A673 (cell line): Measurements from ENCODE around the gene CDH1.

Experiments used
- EZH2 ChIP-seq: fragments of 200-600 bp; sonication (generic); IDR thresholded peaks from 2 replicates; pipeline ENCODE4 v1.6.1; 2017; ENCODE audit warnings: borderline replicate concordance, low read depth, mild to moderate bottlenecking, mixed read lengths, antibody characterized with exemption, low read length; ENCODE audit not compliant: poor library complexity, severe bottlenecking
- TF ChIP-seq, protein P1 (sequence below): fragments of 300-800, 200-600 bp; sonication (generic); conservative IDR thresholded peaks from 2 replicates; pipeline ENCODE4 v1.5.1; 2017; ENCODE audit warnings: low read depth, mild to moderate bottlenecking, antibody characterized with exemption, low read length, moderate library complexity, mixed read lengths

DNA sequence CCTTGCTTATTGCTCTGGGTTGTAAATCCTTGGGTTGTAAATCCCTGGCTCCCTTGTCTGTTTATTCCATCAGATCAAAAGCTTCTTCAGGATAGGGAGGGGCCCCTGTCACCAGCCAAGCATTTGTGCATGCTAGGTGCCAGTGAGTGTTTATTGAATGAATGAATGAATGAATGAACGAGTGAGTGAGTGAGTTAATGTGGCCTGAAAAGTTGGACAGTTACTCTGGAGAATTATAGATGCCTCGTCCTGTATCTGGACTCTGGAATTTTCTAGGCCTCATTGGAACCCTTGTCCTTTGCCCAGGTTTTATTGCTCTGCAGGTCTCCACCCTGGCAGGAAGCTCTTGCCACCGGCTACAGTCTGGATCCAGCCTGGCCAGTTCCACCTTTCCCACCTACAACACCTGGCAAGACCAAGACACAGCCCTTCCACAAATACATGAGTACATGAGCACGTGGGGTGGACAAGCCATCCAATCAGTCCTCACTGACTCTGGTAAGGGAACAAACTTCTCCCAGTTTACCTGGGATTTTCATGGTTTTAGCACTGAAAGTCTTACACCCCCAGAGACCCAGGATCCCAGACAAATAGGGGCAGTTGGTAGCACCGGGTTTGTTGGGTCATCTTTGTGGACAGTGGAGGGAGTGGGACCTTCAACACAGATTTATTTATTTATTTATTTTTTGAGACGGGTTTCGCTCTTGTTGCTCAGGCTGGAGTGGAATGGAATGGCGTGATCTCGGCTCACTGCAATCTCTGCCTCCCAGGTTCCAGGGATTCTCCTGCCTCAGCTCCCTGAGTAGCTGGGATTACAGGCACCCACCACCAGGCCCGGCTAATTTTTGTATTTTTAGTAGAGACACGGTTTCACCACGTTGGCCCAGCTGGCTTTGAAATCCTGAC lies 14.7 kb upstream of the CDH1 start:
- TF ChIP-seq, protein P1, sequence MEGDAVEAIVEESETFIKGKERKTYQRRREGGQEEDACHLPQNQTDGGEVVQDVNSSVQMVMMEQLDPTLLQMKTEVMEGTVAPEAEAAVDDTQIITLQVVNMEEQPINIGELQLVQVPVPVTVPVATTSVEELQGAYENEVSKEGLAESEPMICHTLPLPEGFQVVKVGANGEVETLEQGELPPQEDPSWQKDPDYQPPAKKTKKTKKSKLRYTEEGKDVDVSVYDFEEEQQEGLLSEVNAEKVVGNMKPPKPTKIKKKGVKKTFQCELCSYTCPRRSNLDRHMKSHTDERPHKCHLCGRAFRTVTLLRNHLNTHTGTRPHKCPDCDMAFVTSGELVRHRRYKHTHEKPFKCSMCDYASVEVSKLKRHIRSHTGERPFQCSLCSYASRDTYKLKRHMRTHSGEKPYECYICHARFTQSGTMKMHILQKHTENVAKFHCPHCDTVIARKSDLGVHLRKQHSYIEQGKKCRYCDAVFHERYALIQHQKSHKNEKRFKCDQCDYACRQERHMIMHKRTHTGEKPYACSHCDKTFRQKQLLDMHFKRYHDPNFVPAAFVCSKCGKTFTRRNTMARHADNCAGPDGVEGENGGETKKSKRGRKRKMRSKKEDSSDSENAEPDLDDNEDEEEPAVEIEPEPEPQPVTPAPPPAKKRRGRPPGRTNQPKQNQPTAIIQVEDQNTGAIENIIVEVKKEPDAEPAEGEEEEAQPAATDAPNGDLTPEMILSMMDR, result no peak
- TF ChIP-seq EZH2, result no peak
